ENCODE measurements around the gene RTP2. TPM values are rescaled to one million over a fixed set of nuclear protein-coding genes. Genes with fewer than 3 reads are reported as not detected.

Gene RTP2
- total and polyA plus RNA-seq, 2 donors (not counting 1 experiment from before 2014, with no cell fraction given): not detected

DNA sequence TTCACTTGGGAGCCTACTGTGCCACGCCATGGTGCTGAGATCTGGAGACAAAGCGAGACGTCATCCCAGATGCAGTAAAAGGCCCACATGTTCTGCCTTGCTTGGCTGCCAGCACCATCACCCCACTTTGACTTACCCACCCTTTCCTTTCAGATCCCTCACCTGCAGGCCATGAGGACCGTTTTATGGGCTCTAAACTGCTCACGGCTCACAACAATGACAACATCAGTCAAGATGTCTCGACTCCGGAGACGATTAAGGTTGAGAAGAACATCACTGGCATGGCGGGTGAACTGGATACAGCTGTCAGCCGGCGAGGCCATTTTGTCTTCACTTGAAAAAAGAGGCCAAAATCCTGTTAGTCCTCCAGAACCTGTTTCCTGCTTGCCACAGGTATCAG, 31.0 kb upstream of the RTP2 start:
- H3K79me2 ChIP-seq (ENCODE audit: control insufficient read depth, insufficient read depth, low read length): peaks cover 25% of the 10 kb centered on the region

DNA sequence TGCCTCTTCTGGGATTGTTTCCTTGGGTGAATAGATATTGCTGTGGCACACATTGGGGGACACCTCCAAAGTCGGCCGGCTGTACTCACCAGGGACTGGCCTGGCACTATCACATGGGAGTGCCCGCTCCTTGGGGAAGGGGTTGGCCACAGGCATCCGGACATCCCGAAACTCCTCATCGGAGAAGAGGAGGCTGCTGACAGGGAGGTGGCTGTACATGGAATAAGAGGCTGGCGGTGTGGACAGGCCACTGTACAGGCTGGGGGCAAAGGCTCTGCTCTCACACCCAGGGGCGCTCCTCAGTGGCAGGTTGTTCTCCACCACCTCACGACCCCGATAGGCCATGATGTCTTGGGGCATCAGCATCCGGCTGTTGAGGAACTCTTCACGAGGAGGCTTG, 27.2 kb upstream of the RTP2 start:
- Mint-ChIP-seq H3K4me1 (no peaks in the 10 kb centered on the region), H3K9me3 (ENCODE audit: insufficient read depth) (no peaks in the 10 kb centered on the region), H3K4me3 (no peak overlapping the region), H3K27ac (no peak overlapping the region), H3K27me3 (no peaks in the 10 kb centered on the region)
- Histone ChIP-seq H4K20me1 (ENCODE audit: control insufficient read depth, insufficient read depth, low read length, poor library complexity, severe bottlenecking) (peaks cover 9% of the 10 kb centered on the region), H3K4me1 (ENCODE audit: control insufficient read depth in 2 of 2, insufficient read depth in 2 of 2, low read length in 2 of 2) (no peaks in the 10 kb centered on the region), H2AFZ (ENCODE audit: insufficient read depth, low read depth, low read length, poor library complexity, severe bottlenecking) (no peak overlapping the region), H3K79me2 (ENCODE audit: control insufficient read depth, insufficient read depth, low read length) (no peaks in the 10 kb centered on the region), H3K4me3 (ENCODE audit: control extremely low read depth in 1 of 5, extremely low read depth in 1 of 5, insufficient read depth in 1 of 5, low read depth in 2 of 5, low read length in 4 of 5) (no peak overlapping the region), H3K36me3 (replicated peaks in 1 of 2; ENCODE audit: control extremely low read depth in 1 of 2, control insufficient read depth in 1 of 2, extremely low read depth in 1 of 2, insufficient read depth in 2 of 2, low read length in 1 of 2) (peaks cover 7 to 92% of the 10 kb centered on the region in 2 experiments), H3K9ac (ENCODE audit: low read length) (no peak overlapping the region), H3K27me3 (replicated peaks in 1 of 4; ENCODE audit: control extremely low read depth in 1 of 4, control insufficient read depth in 3 of 4, insufficient read depth in 4 of 4, low read length in 3 of 4) (no peaks in the 10 kb centered on the region), H3K4me2 (replicated peaks; ENCODE audit: low read depth, low read length, poor library complexity, severe bottlenecking) (no peak overlapping the region), H3K9me3 (ENCODE audit: control extremely low read depth in 1 of 3, control insufficient read depth in 2 of 3, insufficient read depth in 1 of 3, low read length in 2 of 3) (no peaks in the 10 kb centered on the region), H3K27ac (ENCODE audit: low read length in 2 of 2) (no peak overlapping the region)
- ChIA-PET CTCF (interaction anchor here (1.1 kb wide), 1 partner anchor 11 kb away, joined by 3 read pairs; no protein-coding TSS in a partner anchor), POLR2A (no interaction called here)
- no peak for ATAC-seq (ENCODE audit: low read depth)
- WGBS (ENCODE audit: insufficient coverage): 98% methylated on average over 9 of the region's 12 CpGs
- intact Hi-C loops (cut with micrococcal nuclease): no loop called here
- no peak for TF ChIP-seq CTCF (IDR thresholded peaks at IDR 0.05)
- no peak for TF ChIP-seq EZH2 (IDR thresholded peaks at IDR 0.05; ENCODE audit: borderline replicate concordance, insufficient read depth, low read depth, low read length, poor library complexity, severe bottlenecking)
- DNase-seq: no peak

More for the DNA sequence above, 31.0 kb upstream of the RTP2 start:
- H3K27me3 ChIP-seq (replicated peaks in 1 of 4; ENCODE audit: control extremely low read depth in 1 of 4, control insufficient read depth in 3 of 4, insufficient read depth in 4 of 4, low read length in 3 of 4): no peaks in the 10 kb centered on the region
- H3K9ac ChIP-seq (ENCODE audit: low read length): no peak overlapping the region
- H3K4me1 ChIP-seq (ENCODE audit: control insufficient read depth in 2 of 2, insufficient read depth in 2 of 2, low read length in 2 of 2): peaks cover 6 to 18% of the 10 kb centered on the region in 2 donors
- no peak for ATAC-seq (ENCODE audit: low read depth)
- H3K4me3 ChIP-seq (ENCODE audit: control extremely low read depth in 1 of 5, extremely low read depth in 1 of 5, insufficient read depth in 1 of 5, low read depth in 2 of 5, low read length in 4 of 5): no peak overlapping the region
- Mint-ChIP-seq H3K9me3 (ENCODE audit: insufficient read depth) (no peaks in the 10 kb centered on the region), H3K27ac (no peak overlapping the region), H3K27me3 (no peaks in the 10 kb centered on the region), H3K4me3 (no peak overlapping the region), H3K4me1 (peaks cover 19% of the 10 kb centered on the region)
- no peaks in the 10 kb centered on the region for H3K9me3 ChIP-seq (ENCODE audit: control extremely low read depth in 1 of 3, control insufficient read depth in 2 of 3, insufficient read depth in 1 of 3, low read length in 2 of 3)
- no peak overlapping the region for H3K27ac ChIP-seq (ENCODE audit: low read length in 2 of 2)
- no peak for TF ChIP-seq CTCF (IDR thresholded peaks at IDR 0.05)
- TF ChIP-seq EZH2 (IDR thresholded peaks at IDR 0.05; ENCODE audit: borderline replicate concordance, insufficient read depth, low read depth, low read length, poor library complexity, severe bottlenecking): no peak
- H4K20me1 ChIP-seq (ENCODE audit: control insufficient read depth, insufficient read depth, low read length, poor library complexity, severe bottlenecking): peaks cover 24% of the 10 kb centered on the region
- H3K36me3 ChIP-seq (replicated peaks in 1 of 2; ENCODE audit: control extremely low read depth in 1 of 2, control insufficient read depth in 1 of 2, extremely low read depth in 1 of 2, insufficient read depth in 2 of 2, low read length in 1 of 2): peaks cover 7 to 55% of the 10 kb centered on the region in 2 experiments
- 98% methylated on average over 11 of the region's 11 CpGs for whole genome bisulfite sequencing (ENCODE audit: insufficient coverage)
- intact Hi-C loops (cut with micrococcal nuclease): no loop called here
- ChIA-PET CTCF (interaction anchor here (1.0 to 9.7 kb wide), 3 partner anchors 1224 to 1416 kb away, joined by 3 to 1008 read pairs (median 3); no protein-coding TSS in a partner anchor), POLR2A (no interaction called here)
- H3K4me2 ChIP-seq (replicated peaks; ENCODE audit: low read depth, low read length, poor library complexity, severe bottlenecking): no peak overlapping the region
- DNase-seq: no peak
- H2AFZ ChIP-seq (ENCODE audit: insufficient read depth, low read depth, low read length, poor library complexity, severe bottlenecking): no peak overlapping the region

Measured in B cell (primary cell).